K562 (cell line): ENCODE data around the gene RNASEH2C. TPM values are rescaled to one million over a fixed set of nuclear protein-coding genes. Genes with fewer than 3 reads are reported as not detected.

Experiments
- ATF7 ChIP-seq: fragments of 450-650 bp; IDR thresholded peaks from 2 replicates; pipeline ENCODE4 v1.7.1; 2014; ENCODE audit warnings: mild to moderate bottlenecking, moderate library complexity
- BCL6 ChIP-seq: fragments of 250-450 bp; sonication (Bioruptor Pico); IDR thresholded peaks from 2 replicates; pipeline ENCODE4 v1.4.0; 2020
- E2F1 ChIP-seq: sonication (generic); formaldehyde crosslinking; IDR thresholded peaks from 2 replicates; pipeline ENCODE4 v1.8.1; 2023; ENCODE audit warnings: mild to moderate bottlenecking, missing genetic modification reagents, moderate library complexity
- ESRRB ChIP-seq: fragments of 250-450 bp; sonication (Bioruptor Pico); IDR thresholded peaks from 2 replicates; pipeline ENCODE4 v1.5.0; 2020; ENCODE audit warnings: mild to moderate bottlenecking, moderate library complexity, borderline replicate concordance
- HDAC1 ChIP-seq, 2 experiments: fragments of 450-650 bp; IDR thresholded peaks; 2 replicates each; pipeline ENCODE4 v1.6.1; 2016 to 2017; ENCODE audit warnings: inconsistent platforms in 1 of 2, mild to moderate bottlenecking in 1 of 2, moderate library complexity in 1 of 2
- HOXB6 ChIP-seq: fragments of 250-450 bp; sonication (Bioruptor Pico); IDR thresholded peaks from 2 replicates; pipeline ENCODE4 v1.5.1; 2022; ENCODE audit warnings: mild to moderate bottlenecking, borderline replicate concordance
- RBM17 ChIP-seq: fragments of 200-400 bp; formaldehyde crosslinking; IDR thresholded peaks from 2 replicates; pipeline ENCODE4 v1.6.1; 2017; ENCODE audit warnings: low read depth, mild to moderate bottlenecking, low read length, borderline replicate concordance
- SIX5 ChIP-seq, 2 experiments: IDR thresholded peaks; 2 replicates each; pipeline ENCODE4 v1.6.1; 2011; ENCODE audit warnings: low read length in 2 of 2, borderline replicate concordance in 1 of 2, low read depth in 1 of 2, mild to moderate bottlenecking in 1 of 2, moderate library complexity in 1 of 2; ENCODE audit not compliant: insufficient read depth in 1 of 2
- SMAD4 ChIP-seq: fragments of 250-450 bp; sonication (Bioruptor Pico); conservative IDR thresholded peaks from 2 replicates; pipeline ENCODE4 v1.8.0; 2021; ENCODE audit warnings: inconsistent platforms, mild to moderate bottlenecking, moderate library complexity
- SMARCE1 ChIP-seq: fragments of 450-650 bp; IDR thresholded peaks from 2 replicates; pipeline ENCODE4 v1.7.1; 2016; ENCODE audit warnings: mild to moderate bottlenecking
- SOX6 ChIP-seq: fragments of 450-650 bp; IDR thresholded peaks from 2 replicates; pipeline ENCODE4 v1.6.1; 2014; ENCODE audit warnings: mild to moderate bottlenecking
- SPI1 ChIP-seq: IDR thresholded peaks from 2 replicates; pipeline ENCODE4 v1.6.1; 2011; ENCODE audit warnings: low read depth, low read length, control low read depth, borderline replicate concordance
- SRF ChIP-seq, 2 experiments: fragments of 250-450, 450-650 bp in 1 of 2; sonication (Bioruptor Pico) in 1 of 2; sonication (generic) in 1 of 2; formaldehyde crosslinking; IDR thresholded peaks; 2 replicates each; pipeline versions ENCODE4 v1.5.0 to v1.5.1; 2020 to 2022; ENCODE audit warnings: mild to moderate bottlenecking in 1 of 2, missing genetic modification reagents in 1 of 2
- TEAD1 ChIP-seq, 2 experiments: fragments of 450-650 bp in 1 of 2; sonication (generic) in 1 of 2; formaldehyde crosslinking; IDR thresholded peaks; 2 replicates each; pipeline versions ENCODE4 v1.4.0 to v1.8.0; 2020 to 2022; ENCODE audit warnings: mild to moderate bottlenecking in 2 of 2, missing genetic modification reagents in 1 of 2
- TOE1 ChIP-seq, 2 experiments: fragments of 450-650 bp in 1 of 2; sonication (generic) in 1 of 2; formaldehyde crosslinking in 1 of 2; IDR thresholded peaks; 2 replicates each; pipeline versions ENCODE4 v1.7.1 to v1.8.0; 2016 to 2022; ENCODE audit warnings: borderline replicate concordance in 2 of 2, mild to moderate bottlenecking in 2 of 2, antibody characterized with exemption in 1 of 2, inconsistent platforms in 1 of 2, low read depth in 1 of 2, missing genetic modification reagents in 1 of 2, moderate library complexity in 1 of 2
- ZBTB34 ChIP-seq: fragments of 250-450 bp; sonication (Bioruptor Pico); IDR thresholded peaks from 2 replicates; pipeline ENCODE4 v1.8.0; 2021; ENCODE audit warnings: mild to moderate bottlenecking, moderate library complexity
- ZC3H8 ChIP-seq: fragments of 450-650 bp; IDR thresholded peaks from 2 replicates; pipeline ENCODE4 v1.6.1; 2017
- ZNF280A ChIP-seq: fragments of 450-650 bp; IDR thresholded peaks from 2 replicates; pipeline ENCODE4 v1.6.1; 2018; ENCODE audit warnings: mild to moderate bottlenecking, low read depth; ENCODE audit not compliant: partially characterized antibody
- ZNF347 ChIP-seq: fragments of 450-650 bp; formaldehyde crosslinking; IDR thresholded peaks from 2 replicates; pipeline ENCODE4 v1.4.0; 2020; ENCODE audit warnings: low read depth, mild to moderate bottlenecking, moderate library complexity
- ZNF398 ChIP-seq: fragments of 250-450 bp; sonication (Bioruptor Pico); IDR thresholded peaks from 2 replicates; pipeline ENCODE4 v1.8.0; 2021; ENCODE audit warnings: moderate library complexity, mild to moderate bottlenecking, inconsistent platforms
- ZNF780A ChIP-seq: fragments of 250-450 bp; sonication (Bioruptor Pico); IDR thresholded peaks from 2 replicates; pipeline ENCODE4 v1.5.0; 2021; ENCODE audit warnings: mild to moderate bottlenecking
- ZNF79 ChIP-seq: fragments of 250-450 bp; sonication (Bioruptor Pico); IDR thresholded peaks from 2 replicates; pipeline ENCODE4 v1.4.0; 2020; ENCODE audit warnings: low read depth, mild to moderate bottlenecking, moderate library complexity
- polyA plus RNA-seq, 8 experiments: library from polyadenylated mRNA; depleted of rRNA in 4 of 8; stranded (reverse) in 5 of 8; unstranded in 3 of 8; fragments of >200 nt; fragmentation: Nextera tagmentation in 2 of 8; fragmentation: Illumina TruSeq in 1 of 8; extraction: Ambion mirVana in 2 of 8; extraction: Trizol in 1 of 8; gene quantifications; 2 replicates each; pipeline versions ENCODE4 v1.2.1 to v1.2.3, GENCODE V29; 2011 to 2014; ENCODE audit warnings: inconsistent platforms in 1 of 8, missing spikeins in 1 of 8
- total RNA-seq, 7 experiments: library from RNA; depleted of rRNA in 6 of 7; stranded (reverse); fragments of >200 nt in 6 of 7; fragmentation: Illumina TruSeq in 2 of 7; extraction: Trizol in 2 of 7; gene quantifications; 2 replicates each; pipeline versions ENCODE4 v1.2.1 to v1.2.3, GENCODE V29; 2011 to 2021; ENCODE audit warnings: low replicate concordance in 1 of 7

Gene RNASEH2C
- total and polyA plus RNA-seq, 9 of the 15 experiments (the other 6 are each of a cell fraction or from before 2014, with no cell fraction given): 5.4 to 78.2 (median 15.6) TPM

GRCh38 chr11:65709661-65710060, 10.9 kb downstream of the RNASEH2C start (continued):
- no peak for TF ChIP-seq SIX5 (IDR thresholded peaks at IDR 0.05; ENCODE audit: borderline replicate concordance in 1 of 2, insufficient read depth in 1 of 2, low read depth in 1 of 2, low read length in 2 of 2)
- TF ChIP-seq HDAC1 (IDR thresholded peaks at IDR 0.05): no peak
- no peak for TF ChIP-seq ESRRB (CRISPR knock-in tag)
- peak in 1 of 2 experiments; percentile 56; a peak in 1 of 4 replicates for TF ChIP-seq TEAD1 (CRISPR knock-in tag; IDR thresholded peaks at IDR 0.05)
- TF ChIP-seq ZNF79 (CRISPR knock-in tag): no peak
- TF ChIP-seq SRF (CRISPR knock-in tag; IDR thresholded peaks at IDR 0.05): peak; percentile 88 to 98
- TF ChIP-seq HOXB6 (CRISPR knock-in tag): no peak
- no peak for TF ChIP-seq RBM17
- TF ChIP-seq ZNF347 (CRISPR knock-in tag): no peak
- TF ChIP-seq ZNF780A (CRISPR knock-in tag): no peak
- no peak for TF ChIP-seq BCL6 (CRISPR knock-in tag)
- TF ChIP-seq ZBTB34: no peak
- TF ChIP-seq SMARCE1: no peak
- TF ChIP-seq ZC3H8: no peak
- TF ChIP-seq SOX6: no peak
- no peak for TF ChIP-seq ZNF398
- TF ChIP-seq SPI1: no peak
- TF ChIP-seq TOE1 (IDR thresholded peaks at IDR 0.05; ENCODE audit: borderline replicate concordance): no peak
- no peak for TF ChIP-seq TOE1 (CRISPR knock-in tag; IDR thresholded peaks at IDR 0.05; ENCODE audit: borderline replicate concordance, low read depth)
- peak; percentile 73 for TF ChIP-seq SMAD4
- TF ChIP-seq ATF7: peak; percentile 15; the same call in 1 of the 2 replicates
- no peak for TF ChIP-seq ZNF280A
- TF ChIP-seq E2F1: no peak
